Raji (cell line): ENCODE results near the gene IMPG1.

Experiments used
- POLR2A ChIP-seq: IDR thresholded peaks from 2 replicates; pipeline ENCODE4 v1.6.1; 2011; ENCODE audit warnings: low read depth, low read length, control low read depth; ENCODE audit not compliant: insufficient read depth

IMPG1 gene

DNA sequence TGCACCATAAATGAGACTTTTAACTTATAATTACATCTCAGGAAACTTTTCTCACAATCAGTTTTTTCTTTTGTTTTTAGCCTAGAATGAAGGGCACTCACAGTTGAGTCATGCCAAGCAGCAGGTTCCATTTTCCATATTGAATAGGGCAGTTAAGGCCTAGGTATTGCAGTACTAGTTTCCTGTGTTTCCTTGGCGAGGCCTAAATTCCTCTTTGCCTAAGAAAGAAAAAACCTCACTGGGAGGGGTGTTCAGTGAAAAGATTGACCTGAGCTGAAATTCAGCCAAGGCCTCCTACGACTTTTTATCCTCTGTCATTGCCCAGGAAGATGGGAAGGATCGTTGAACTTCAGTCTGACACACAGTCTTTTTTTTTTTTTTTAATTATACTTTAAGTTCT, 85.5 kb downstream of the IMPG1 start:
- TF ChIP-seq POLR2A = no peak

DNA sequence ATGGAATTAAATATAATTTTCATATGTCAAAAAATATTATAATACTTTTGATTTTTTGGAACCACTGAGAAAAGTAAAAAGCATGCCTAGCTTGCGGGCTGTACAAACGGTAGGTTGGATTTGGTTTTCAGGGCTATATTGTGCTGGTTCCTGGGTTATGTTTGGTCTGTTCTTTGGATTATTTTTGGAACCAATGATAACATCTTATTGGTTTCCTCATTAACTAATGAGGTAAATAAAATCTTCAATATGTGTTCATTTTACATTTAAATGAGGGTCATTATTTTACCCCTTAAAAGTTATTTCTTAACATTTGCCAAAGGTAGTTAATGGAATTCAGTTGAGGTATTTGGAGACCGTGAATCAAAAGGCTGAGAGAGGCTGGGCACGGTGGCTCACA, 96.6 kb downstream of the IMPG1 start:
- no peak for TF ChIP-seq POLR2A

- TF ChIP-seq POLR2A = no peak
Observed at GRCh38 chr6:75970093-75970492, 102.4 kb downstream of the IMPG1 start.

DNA sequence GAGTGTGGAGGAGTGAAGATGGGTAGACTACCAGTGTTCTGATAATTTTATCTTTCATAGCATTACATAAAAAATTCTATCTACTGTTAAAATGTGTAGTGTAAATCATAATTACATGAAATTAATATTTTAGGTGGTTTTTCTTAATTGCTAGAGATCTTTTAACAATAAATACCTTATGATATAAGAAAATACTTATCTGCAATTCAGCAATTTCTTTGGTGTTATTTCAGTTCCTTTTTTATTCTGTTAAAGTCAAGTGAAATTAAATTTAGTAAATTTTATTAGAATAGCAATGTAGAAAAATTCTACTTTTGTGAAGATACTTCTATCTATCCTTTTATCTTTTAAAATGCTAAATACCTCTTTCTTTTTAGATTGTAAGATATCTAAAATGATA, 104.3 kb downstream of the IMPG1 start:
- TF ChIP-seq POLR2A = no peak

- TF ChIP-seq POLR2A = no peak
Observed at GRCh38 chr6:75963569-75963968, 108.9 kb downstream of the IMPG1 start.

DNA sequence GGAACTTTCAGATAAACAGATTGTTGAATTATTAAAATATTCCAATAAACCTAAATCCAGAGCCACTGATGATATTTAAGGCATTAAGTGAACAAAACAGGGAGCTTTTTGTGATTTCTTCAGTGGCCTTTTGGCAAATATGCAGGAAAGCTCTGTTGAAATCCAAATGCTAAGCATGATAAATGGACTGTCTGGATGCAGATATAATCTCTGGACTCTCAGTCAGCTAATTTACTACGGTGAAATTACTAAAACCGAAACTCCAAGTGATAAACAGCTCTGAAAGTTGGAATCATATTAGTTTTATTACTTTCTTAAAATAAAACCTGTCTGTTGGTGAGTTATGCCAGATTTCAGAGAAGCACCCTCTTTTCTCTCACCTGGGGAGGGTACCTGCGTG, 120.3 kb downstream of the IMPG1 start:
- no peak for TF ChIP-seq POLR2A

DNA sequence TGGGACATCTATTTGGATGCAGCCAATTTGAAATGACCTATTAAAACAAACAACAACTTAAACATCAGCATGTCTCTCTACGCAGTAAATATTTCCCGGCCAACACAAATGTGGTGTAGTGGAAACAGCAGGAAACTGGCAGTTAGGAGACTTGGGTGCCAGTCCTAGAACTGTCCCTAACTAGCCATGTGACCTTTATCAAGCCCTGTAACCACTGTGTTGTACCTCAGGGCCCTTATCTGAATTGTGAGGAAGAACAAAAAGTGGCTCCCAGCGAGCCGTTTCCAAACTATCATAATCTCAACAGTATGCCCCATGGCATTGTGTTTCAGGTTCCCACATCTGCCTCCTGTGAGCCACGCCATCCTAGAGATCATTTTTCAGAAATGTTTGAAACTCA, 124.5 kb downstream of the IMPG1 start:
- no peak for TF ChIP-seq POLR2A

- TF ChIP-seq POLR2A = peak; percentile 34; the same call in 1 of the 2 replicates
Observed at GRCh38 chr6:75946146-75946831, 126.2 kb downstream of the IMPG1 start.

GRCh38 chr6:75943381-75943780, 129.1 kb downstream of the IMPG1 start:
- no peak for TF ChIP-seq POLR2A

GRCh38 chr6:75941509-75941908, 131.0 kb downstream of the IMPG1 start:
- no peak for TF ChIP-seq POLR2A

DNA sequence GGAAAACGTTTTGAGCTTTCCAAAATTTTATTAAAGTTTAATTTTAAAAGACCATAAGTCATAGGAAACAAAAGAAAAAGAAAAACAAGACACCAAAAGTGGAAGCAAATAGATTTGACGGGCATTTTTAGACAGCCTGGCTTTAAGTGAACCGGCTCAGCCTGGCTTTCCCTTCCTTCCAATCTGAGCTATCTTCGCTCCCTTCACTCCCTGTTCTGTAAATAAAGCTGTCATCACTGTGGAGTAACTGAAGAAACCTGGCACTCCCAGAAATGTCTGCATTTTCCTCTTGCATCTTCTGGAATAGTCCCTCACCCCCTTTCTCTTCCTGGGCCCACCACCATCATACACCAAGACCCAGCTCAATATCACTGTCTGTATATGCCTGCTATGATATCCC, 131.9 kb downstream of the IMPG1 start:
- TF ChIP-seq POLR2A = no peak

- TF ChIP-seq POLR2A = no peak
Observed at GRCh38 chr6:75937846-75938245, 134.6 kb downstream of the IMPG1 start.

GRCh38 chr6:75936682-75937081, 135.8 kb downstream of the IMPG1 start:
- TF ChIP-seq POLR2A = no peak

DNA sequence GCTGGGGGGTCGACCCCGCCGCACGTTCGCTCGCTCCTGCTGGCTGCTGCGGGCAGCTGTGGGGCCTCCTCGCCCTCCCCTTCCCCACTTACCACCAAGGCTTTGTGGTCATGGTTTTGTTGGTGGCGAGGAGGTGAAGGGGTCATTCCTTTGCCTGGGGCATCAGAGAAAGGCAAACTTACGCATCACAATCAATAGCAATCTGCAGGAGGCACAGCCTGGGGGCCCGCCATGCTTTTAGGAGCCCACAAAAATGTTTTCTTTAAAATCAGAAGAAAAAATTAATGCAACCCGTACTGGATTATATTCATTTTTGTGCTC, 137.0 kb downstream of the IMPG1 start:
- TF ChIP-seq POLR2A = no peak

GRCh38 chr6:75934643-75935472, 137.6 kb downstream of the IMPG1 start:
- TF ChIP-seq POLR2A = no peak

GRCh38 chr6:75933387-75933975, 139.0 kb downstream of the IMPG1 start:
- no peak for TF ChIP-seq POLR2A

DNA sequence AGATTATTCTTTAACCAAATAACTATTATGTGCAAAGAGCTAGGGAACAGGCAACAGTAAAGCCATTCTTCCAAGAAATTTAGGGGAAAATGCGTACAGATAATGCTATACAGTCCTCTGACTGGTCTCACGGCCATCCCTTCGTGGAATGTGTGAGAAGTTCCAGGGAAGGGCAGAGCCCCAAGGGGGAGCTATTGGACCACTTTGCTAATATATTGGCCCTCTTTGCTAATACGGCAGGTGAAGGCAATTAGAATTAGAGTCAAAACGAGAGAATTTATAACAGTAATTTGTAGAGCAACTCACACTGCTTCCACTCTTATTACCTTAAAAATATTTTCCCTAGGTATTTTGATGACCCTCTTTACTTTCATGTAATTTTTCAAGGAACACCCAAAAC, 140.4 kb downstream of the IMPG1 start:
- TF ChIP-seq POLR2A = no peak
